Colonic mucosa (tissue), 4 donors: Measurements from ENCODE around the gene CYP2U1. TPM values are rescaled to one million over a fixed set of nuclear protein-coding genes. Genes with fewer than 3 reads are reported as not detected.

Source experiments
- DNase-seq: peaks from one replicate; pipeline ENCODE4 v3.0.0-alpha.2; 2020
- H3K27ac ChIP-seq: fragments of 200-600 bp; one replicate; pipeline ENCODE4 v1.8.0; 2021
- H3K27me3 ChIP-seq: fragments of 200-600 bp; one replicate; pipeline ENCODE4 v1.8.0; 2021
- H3K36me3 ChIP-seq: fragments of 200-600 bp; one replicate; pipeline ENCODE4 v1.8.0; 2021
- H3K4me1 ChIP-seq: fragments of 200-600 bp; one replicate; pipeline ENCODE4 v1.8.0; 2021; ENCODE audit warnings: mild to moderate bottlenecking
- H3K4me3 ChIP-seq: fragments of 200-600 bp; one replicate; pipeline ENCODE4 v1.8.0; 2021
- H3K9ac ChIP-seq, 2 donors: one replicate each; pipeline ENCODE4 v1.7.0; 2013; ENCODE audit warnings: control low read depth in 2 of 2, low read depth in 2 of 2, low read length in 2 of 2
- H3K9me3 ChIP-seq: fragments of 200-600 bp; one replicate; pipeline ENCODE4 v1.8.0; 2021
- intact Hi-C: fragments of 100-400 bp; cut with DNase I; formaldehyde crosslinking; loops from one replicate; pipeline ENCODE4 v1.14.1; 2022
- total RNA-seq, 2 donors: library from RNA; stranded (reverse); fragmentation: NEBNext Ultra II Directional in 1 of 2; extraction: Animal tissue kit (Norgen Biotek cat#: 25700) in 1 of 2; gene quantifications; one replicate each; pipeline ENCODE4 v1.2.1, GENCODE V29; 2021
- TF ChIP-seq, protein P1 (sequence below): fragments of 200-600 bp; IDR thresholded peaks from one replicate; pipeline ENCODE4 v1.8.0; 2022; ENCODE audit warnings: antibody characterized with exemption, mild to moderate bottlenecking
- donor health status: healthy.
- donor health status: DM: no; HTN: no; CAD: no.
- donor health status: DM: no; HTN: no; CAD: no.

CYP2U1 gene
- total RNA-seq, 2 donors from 2014 or later: 2.4 to 4.2 TPM

DNA sequence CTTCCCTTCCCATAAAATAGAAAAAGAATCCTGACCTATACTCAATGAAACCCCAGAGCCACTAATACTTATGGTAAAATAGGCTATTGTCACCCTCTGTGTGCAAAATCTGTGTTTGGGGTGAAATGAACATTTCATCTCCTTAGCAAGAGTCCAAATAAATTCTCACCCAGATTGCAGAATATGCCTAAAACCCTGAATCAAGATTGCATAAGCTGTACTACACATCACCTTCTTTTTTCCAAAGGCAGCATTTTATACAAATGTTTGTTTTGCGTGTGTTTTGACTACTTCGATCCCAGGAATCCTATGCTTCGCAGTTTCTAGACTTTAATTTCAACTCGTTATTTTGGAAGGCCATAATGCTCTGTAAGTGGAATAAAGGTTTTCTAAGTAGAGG lies 46.1 kb downstream of the CYP2U1 start:
- Histone ChIP-seq H3K36me3 (no peaks in the 10 kb centered on the region), H3K4me3 (no peak overlapping the region), H3K27me3 (no peaks in the 10 kb centered on the region), H3K9me3 (no peaks in the 10 kb centered on the region), H3K27ac (no peak overlapping the region), H3K9ac (no peak overlapping the region), H3K4me1 (no peaks in the 10 kb centered on the region)
- intact Hi-C loops: loop anchor here (5.0 kb wide), 1 partner anchor 40 kb away; no protein-coding TSS in a partner anchor
- TF ChIP-seq, protein P1, sequence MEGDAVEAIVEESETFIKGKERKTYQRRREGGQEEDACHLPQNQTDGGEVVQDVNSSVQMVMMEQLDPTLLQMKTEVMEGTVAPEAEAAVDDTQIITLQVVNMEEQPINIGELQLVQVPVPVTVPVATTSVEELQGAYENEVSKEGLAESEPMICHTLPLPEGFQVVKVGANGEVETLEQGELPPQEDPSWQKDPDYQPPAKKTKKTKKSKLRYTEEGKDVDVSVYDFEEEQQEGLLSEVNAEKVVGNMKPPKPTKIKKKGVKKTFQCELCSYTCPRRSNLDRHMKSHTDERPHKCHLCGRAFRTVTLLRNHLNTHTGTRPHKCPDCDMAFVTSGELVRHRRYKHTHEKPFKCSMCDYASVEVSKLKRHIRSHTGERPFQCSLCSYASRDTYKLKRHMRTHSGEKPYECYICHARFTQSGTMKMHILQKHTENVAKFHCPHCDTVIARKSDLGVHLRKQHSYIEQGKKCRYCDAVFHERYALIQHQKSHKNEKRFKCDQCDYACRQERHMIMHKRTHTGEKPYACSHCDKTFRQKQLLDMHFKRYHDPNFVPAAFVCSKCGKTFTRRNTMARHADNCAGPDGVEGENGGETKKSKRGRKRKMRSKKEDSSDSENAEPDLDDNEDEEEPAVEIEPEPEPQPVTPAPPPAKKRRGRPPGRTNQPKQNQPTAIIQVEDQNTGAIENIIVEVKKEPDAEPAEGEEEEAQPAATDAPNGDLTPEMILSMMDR: no peak
- DNase-seq: no peak

DNA sequence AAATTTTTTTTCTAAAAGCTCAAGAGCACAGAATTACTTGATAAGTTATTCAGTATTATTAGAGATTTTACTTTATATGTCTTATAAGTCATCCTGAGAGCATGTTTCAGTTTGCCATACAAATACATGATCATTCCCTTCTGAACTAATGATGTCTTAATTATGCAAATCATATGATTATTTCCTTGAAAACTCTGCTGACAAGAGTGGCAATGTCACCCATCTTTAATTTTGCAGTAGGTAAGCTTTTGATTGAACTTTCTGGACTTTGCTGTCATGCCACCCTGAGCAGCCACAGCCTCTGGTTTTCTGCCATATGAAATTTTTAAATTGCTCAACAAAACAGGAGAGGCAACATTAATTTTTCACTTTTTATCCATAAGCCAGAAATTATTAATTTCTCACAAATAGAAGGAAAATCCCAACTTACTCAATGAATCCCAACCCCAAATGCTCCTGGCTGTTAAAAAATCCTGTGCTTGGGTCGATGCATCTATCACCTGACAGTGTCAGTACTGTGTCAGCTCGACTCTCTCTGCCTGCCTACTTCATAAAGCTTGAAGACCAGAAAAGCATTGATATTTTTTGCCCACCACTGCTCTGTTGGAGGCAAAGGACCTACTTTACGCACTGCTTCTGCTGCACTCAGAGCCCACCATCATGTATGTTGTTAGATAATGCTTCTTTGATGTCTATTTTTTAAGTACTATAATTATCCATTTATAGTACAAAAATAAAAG lies 46.8 kb downstream of the CYP2U1 start:
- no peak overlapping the region for H3K4me3 ChIP-seq
- H3K9me3 ChIP-seq: no peaks in the 10 kb centered on the region
- no peak for DNase-seq
- no peaks in the 10 kb centered on the region for H3K4me1 ChIP-seq
- intact Hi-C loops: loop anchor here (5.0 kb wide), 1 partner anchor 41 kb away; no protein-coding TSS in a partner anchor
- TF ChIP-seq, protein P1: no peak
- H3K27me3 ChIP-seq: no peaks in the 10 kb centered on the region
- no peak overlapping the region for H3K9ac ChIP-seq
- no peak overlapping the region for H3K27ac ChIP-seq
- no peaks in the 10 kb centered on the region for H3K36me3 ChIP-seq

DNA sequence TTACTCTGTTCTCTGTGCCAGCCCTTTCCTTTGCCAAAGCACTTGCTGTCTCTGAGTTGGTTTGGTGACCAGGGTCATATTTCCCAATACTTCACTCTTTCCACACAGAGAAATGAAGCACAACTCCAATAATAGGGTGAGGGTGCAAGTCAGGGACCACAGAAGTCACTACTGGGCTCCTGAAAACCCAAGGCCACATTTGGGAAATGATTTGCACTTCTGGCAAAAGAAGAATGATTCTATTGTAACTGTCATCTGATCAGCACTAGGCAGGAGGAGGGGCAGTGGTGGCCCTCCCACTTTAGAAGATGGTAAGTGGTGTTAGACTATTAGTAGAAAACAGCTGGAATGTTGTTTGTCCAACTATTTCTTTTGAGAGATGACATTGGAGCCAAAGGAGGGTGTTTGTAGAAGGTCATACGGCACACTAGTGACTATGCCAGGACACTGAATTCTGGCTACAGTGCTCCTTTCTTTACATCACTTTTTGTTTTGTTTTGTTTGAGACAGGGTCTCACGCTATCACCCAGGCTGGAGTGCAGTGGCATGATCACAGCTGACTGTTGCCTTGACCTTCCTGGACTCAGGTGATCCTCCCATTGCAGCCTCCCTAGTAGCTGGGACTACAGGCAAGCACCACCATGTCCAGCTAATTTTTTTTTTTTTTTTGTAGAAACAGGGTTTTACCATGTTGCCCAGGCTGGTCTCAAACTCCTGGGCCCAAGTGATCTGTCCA lies 47.5 kb downstream of the CYP2U1 start:
- intact Hi-C loops: loop anchor here (5.0 kb wide), 1 partner anchor 42 kb away; no protein-coding TSS in a partner anchor

DNA sequence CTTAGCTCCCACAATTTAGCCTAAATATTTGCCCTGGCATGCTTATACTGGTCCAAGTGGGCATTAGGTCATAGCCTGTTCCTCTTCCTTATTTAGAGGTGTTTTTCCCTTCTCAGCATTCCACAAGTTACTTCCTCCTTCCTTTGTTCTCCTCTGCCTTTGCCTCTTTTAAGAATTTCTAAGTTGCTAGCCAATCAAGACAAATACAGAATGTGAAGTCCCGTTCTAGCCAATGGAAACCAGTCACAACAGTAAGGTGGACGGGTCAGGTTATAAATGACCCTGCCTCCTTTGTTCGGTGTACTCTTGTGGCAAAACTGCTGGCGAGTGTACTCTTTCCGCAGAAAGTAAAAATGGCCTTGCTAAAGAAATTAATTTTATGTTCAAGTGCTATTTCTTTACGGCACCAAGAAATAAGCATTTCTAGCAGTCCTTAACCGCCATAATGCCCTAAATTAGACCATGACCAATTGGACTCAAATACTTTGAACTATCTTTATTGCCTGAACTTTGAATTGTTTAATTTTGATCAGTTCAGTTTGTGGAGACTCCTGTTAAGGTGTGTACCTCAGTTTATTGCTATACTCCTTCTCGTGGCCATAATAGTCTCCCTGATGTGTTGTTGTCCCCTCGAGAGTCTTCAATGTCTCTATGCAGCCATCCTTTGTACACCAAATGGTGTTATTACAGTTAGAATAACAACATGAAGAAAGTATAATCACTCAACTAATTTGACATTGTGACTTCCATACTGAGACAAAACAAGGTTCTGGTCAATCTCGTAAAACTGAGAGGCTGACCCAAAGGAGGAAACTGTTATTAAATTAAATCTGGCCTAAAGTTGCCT lies 56.8 kb downstream of the CYP2U1 start:
- Histone ChIP-seq H3K4me3 (peak overlapping the region; percentile 75), H3K36me3 (no peaks in the 10 kb centered on the region), H3K4me1 (peaks cover 4% of the 10 kb centered on the region), H3K27me3 (no peaks in the 10 kb centered on the region), H3K9me3 (no peaks in the 10 kb centered on the region), H3K9ac (peak overlapping the region in 1 of 2 donors; percentile 93), H3K27ac (peak overlapping the region; percentile 80)
- intact Hi-C loops: loop anchor here (5.0 kb wide), 1 partner anchor 56 kb away; the partner anchor contains the start of gene CYP2U1
- peak; percentile 37 for DNase-seq
- TF ChIP-seq, protein P1: no peak

More for the DNA sequence above, 47.5 kb downstream of the CYP2U1 start:
- TF ChIP-seq, protein P1: no peak
- no peaks in the 10 kb centered on the region for H3K9me3 ChIP-seq
- H3K9ac ChIP-seq: no peak overlapping the region
- H3K4me1 ChIP-seq: no peaks in the 10 kb centered on the region
- no peak for DNase-seq
- no peaks in the 10 kb centered on the region for H3K27me3 ChIP-seq
- H3K27ac ChIP-seq: no peak overlapping the region
- H3K4me3 ChIP-seq: no peak overlapping the region
- H3K36me3 ChIP-seq: no peaks in the 10 kb centered on the region

DNA sequence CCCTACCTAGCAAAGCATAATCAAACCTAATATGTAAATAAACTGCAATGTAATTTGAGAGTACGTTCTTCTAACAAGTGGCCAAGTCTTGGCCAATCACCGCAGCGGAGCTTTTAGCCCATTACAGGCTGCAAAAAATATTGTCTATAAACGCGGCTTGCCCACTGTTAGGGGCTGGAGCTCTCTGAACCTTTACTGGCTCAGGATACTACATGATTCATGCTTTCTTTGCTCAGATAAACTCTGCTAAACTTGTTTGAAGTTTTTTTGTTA lies 57.4 kb downstream of the CYP2U1 start:
- Histone ChIP-seq H3K27ac (peak overlapping the region; percentile 80), H3K4me3 (peak overlapping the region; percentile 75), H3K36me3 (no peaks in the 10 kb centered on the region), H3K4me1 (peaks cover 4% of the 10 kb centered on the region), H3K9me3 (no peaks in the 10 kb centered on the region), H3K27me3 (no peaks in the 10 kb centered on the region), H3K9ac (peak overlapping the region in 1 of 2 donors; percentile 93)
- TF ChIP-seq, protein P1: no peak
- intact Hi-C loops: loop anchor here (5.0 kb wide), 1 partner anchor 56 kb away; the partner anchor contains the start of gene CYP2U1
- peak; percentile 29 for DNase-seq
